Sigmoid colon (tissue), 7 donors: ENCODE results near the gene EMILIN2. TPM values are rescaled to one million over a fixed set of nuclear protein-coding genes. Genes with fewer than 3 reads are reported as not detected.

Source experiments
- DNase-seq: peaks from one replicate; pipeline ENCODE4 v3.0.0-alpha.2; 2019
- H3K27ac ChIP-seq, 4 donors: fragments of 200-600 bp; sonication (generic); one replicate each; pipeline ENCODE4 v1.5.1; 2016 to 2019; ENCODE audit warnings: mild to moderate bottlenecking in 1 of 4
- H3K27me3 ChIP-seq, 3 donors: fragments of 200-600 bp; sonication (generic); one replicate each; pipeline ENCODE4 v1.5.1; 2019; ENCODE audit warnings: mild to moderate bottlenecking in 1 of 3
- H3K36me3 ChIP-seq, 4 donors: fragments of 200-600 bp; sonication (generic); one replicate each; pipeline ENCODE4 v1.5.1; 2016 to 2019
- H3K4me1 ChIP-seq, 4 donors: fragments of 200-600 bp; sonication (generic); one replicate each; pipeline ENCODE4 v1.5.1; 2017 to 2019
- H3K4me3 ChIP-seq, 4 donors: fragments of 200-600 bp; sonication (generic); one replicate each; pipeline ENCODE4 v1.5.1; 2017 to 2019; ENCODE audit warnings: mild to moderate bottlenecking in 2 of 4, moderate library complexity in 1 of 4
- H3K9me3 ChIP-seq, 4 donors: fragments of 200-600 bp in 3 of 4; sonication (generic) in 3 of 4; one replicate each; pipeline versions ENCODE4 v1.5.1 to v1.6.1; 2013 to 2019
- EP300 ChIP-seq, 4 donors: sonication (generic); formaldehyde crosslinking; IDR thresholded peaks; one replicate each; pipeline ENCODE4 v1.6.1; 2017; ENCODE audit warnings: antibody characterized with exemption in 4 of 4
- POLR2A ChIP-seq, 2 donors: fragments of 450-650 bp; IDR thresholded peaks; one replicate each; pipeline ENCODE4 v1.6.1; 2016; ENCODE audit warnings: antibody characterized with exemption in 2 of 2, mild to moderate bottlenecking in 2 of 2, moderate library complexity in 2 of 2
- POLR2AphosphoS5 ChIP-seq, 4 donors: sonication (generic); formaldehyde crosslinking; IDR thresholded peaks; one replicate each; pipeline ENCODE4 v1.6.1; 2017; ENCODE audit warnings: antibody characterized with exemption in 4 of 4
- WGBS, 2 donors: extraction: QIAGEN DNeasy Blood & Tissue Kit; methylation state at CpG; one replicate each; pipeline ENCODE4 v1.1.7; 2013; 5-methylcytosine and 5-hydroxymethylcytosine counted together
- intact Hi-C: fragments of 100-400 bp; cut with DNase I; formaldehyde crosslinking; loops from one replicate; pipeline ENCODE4 v1.15.1; 2023
- polyA plus RNA-seq, 3 donors: library from polyadenylated mRNA; stranded (reverse); fragments of 200-250 nt; gene quantifications; one replicate each; pipeline ENCODE4 v1.2.3, GENCODE V29; 2013
- total RNA-seq, 4 donors: library from RNA; depleted of rRNA; stranded (reverse); fragments of >200 nt; gene quantifications; one replicate each; pipeline ENCODE4 v1.1.0, GENCODE V29; 2016
- TF ChIP-seq, protein P1 (sequence below), 4 experiments: fragments of 450-650 bp in 3 of 4; fragments of 200-600 bp in 1 of 4; IDR thresholded peaks; one replicate each; pipeline ENCODE4 v1.5.1; 2016 to 2019; ENCODE audit warnings: antibody characterized with exemption in 4 of 4, mild to moderate bottlenecking in 3 of 4, moderate library complexity in 2 of 4
- donor health status: healthy with polysubstance abuse.
- donor health status: Bipolar disorder and iron deficiency.
- donor health status: healthy.

The EMILIN2 gene
- total and polyA plus RNA-seq, 7 donors: 4.8 to 12.0 (median 9.5) TPM

DNA sequence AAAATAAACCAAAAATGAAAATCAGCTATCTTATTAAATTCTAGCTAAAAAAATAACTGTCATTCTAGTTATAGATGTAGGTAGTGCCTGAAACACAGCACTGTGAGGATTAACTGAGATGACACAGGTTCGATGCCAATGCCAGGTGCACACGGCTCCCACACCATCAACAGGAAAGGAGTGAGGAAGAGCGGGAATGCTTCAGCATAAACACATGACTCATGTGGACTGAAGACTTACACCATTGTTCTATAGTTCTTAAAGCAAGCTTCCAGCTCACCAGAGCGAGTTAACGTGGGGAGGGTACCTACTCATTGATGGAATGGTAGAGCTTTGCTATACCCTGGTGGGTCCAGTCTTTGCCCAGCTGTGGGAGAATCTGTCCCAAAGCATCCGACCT, 76.7 kb downstream of the EMILIN2 start:
- no peaks in the 10 kb centered on the region for H3K4me1 ChIP-seq
- intact Hi-C loops: no loop called here
- TF ChIP-seq POLR2AphosphoS5 (IDR thresholded peaks at IDR 0.05) (no peak), POLR2A (IDR thresholded peaks at IDR 0.05) (no peak), EP300 (IDR thresholded peaks at IDR 0.05) (no peak)
- TF ChIP-seq, protein P1, sequence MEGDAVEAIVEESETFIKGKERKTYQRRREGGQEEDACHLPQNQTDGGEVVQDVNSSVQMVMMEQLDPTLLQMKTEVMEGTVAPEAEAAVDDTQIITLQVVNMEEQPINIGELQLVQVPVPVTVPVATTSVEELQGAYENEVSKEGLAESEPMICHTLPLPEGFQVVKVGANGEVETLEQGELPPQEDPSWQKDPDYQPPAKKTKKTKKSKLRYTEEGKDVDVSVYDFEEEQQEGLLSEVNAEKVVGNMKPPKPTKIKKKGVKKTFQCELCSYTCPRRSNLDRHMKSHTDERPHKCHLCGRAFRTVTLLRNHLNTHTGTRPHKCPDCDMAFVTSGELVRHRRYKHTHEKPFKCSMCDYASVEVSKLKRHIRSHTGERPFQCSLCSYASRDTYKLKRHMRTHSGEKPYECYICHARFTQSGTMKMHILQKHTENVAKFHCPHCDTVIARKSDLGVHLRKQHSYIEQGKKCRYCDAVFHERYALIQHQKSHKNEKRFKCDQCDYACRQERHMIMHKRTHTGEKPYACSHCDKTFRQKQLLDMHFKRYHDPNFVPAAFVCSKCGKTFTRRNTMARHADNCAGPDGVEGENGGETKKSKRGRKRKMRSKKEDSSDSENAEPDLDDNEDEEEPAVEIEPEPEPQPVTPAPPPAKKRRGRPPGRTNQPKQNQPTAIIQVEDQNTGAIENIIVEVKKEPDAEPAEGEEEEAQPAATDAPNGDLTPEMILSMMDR (IDR thresholded peaks at IDR 0.05): no peak
- H3K4me3 ChIP-seq: no peak overlapping the region
- H3K9me3 ChIP-seq: no peaks in the 10 kb centered on the region
- no peak for DNase-seq
- peaks cover 30 to 100% (median 54%) of the 10 kb centered on the region in 4 donors for H3K36me3 ChIP-seq
- no peak overlapping the region for H3K27ac ChIP-seq
- H3K27me3 ChIP-seq: no peaks in the 10 kb centered on the region
- WGBS, 2 donors: 93 to 95% methylated on average over 6 of the region's 6 CpGs

DNA sequence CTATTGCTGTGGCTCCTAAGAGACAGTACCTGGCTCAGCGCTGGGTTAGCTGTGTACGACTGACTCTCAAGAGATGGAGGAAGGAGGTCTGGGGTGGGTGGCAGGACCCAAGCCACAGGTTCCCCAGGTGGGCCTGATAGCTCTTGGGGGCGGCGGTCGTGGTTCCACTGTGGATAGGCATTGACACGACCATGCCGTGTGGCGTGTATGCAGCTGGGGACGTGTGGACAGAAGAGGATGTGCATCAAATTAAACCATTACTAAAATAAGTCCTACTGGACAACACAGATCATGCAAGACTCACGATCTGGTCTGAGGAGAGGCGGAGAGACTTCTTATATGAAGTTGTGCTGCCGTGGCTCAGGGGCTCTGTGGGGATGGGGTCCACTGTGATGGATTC, 78.1 kb downstream of the EMILIN2 start:
- Histone ChIP-seq H3K27ac (no peak overlapping the region), H3K27me3 (no peaks in the 10 kb centered on the region), H3K36me3 (peaks cover 24 to 100% (median 47%) of the 10 kb centered on the region in 4 donors), H3K9me3 (no peaks in the 10 kb centered on the region), H3K4me3 (no peak overlapping the region), H3K4me1 (no peaks in the 10 kb centered on the region)
- TF ChIP-seq POLR2A (IDR thresholded peaks at IDR 0.05) (no peak), POLR2AphosphoS5 (IDR thresholded peaks at IDR 0.05) (no peak), EP300 (IDR thresholded peaks at IDR 0.05) (no peak)
- TF ChIP-seq, protein P1 (IDR thresholded peaks at IDR 0.05): no peak
- WGBS, 2 donors: 94% methylated on average over 12 of the region's 12 CpGs
- intact Hi-C loops: no loop called here
- DNase-seq: no peak

DNA sequence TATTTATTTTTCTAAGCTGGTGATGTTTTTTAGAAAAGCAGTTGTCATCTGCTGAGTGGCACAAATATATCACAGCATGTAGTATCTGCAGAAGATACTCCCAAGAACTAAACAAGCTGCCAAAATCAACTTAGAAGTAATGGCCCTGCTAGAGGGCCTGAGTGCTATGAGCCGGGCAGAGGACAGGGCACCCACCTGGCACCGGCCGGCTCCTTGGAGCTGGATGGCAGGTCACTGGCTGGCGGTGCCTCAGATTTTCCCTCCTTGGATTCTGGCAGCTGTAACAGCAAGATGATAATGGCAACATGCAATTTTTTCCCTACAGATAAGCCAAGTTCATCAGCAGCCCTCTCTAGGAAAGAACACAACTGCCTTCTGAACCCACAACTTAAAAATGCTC, 79.7 kb downstream of the EMILIN2 start:
- no peaks in the 10 kb centered on the region for H3K9me3 ChIP-seq
- no peaks in the 10 kb centered on the region for H3K4me1 ChIP-seq
- TF ChIP-seq, protein P1 (IDR thresholded peaks at IDR 0.05): no peak
- TF ChIP-seq EP300 (IDR thresholded peaks at IDR 0.05) (no peak), POLR2AphosphoS5 (IDR thresholded peaks at IDR 0.05) (no peak), POLR2A (IDR thresholded peaks at IDR 0.05) (no peak)
- 95 to 96% methylated on average over 4 of the region's 4 CpGs for WGBS, 2 donors
- no peaks in the 10 kb centered on the region for H3K27me3 ChIP-seq
- intact Hi-C loops: no loop called here
- no peak for DNase-seq
- no peak overlapping the region for H3K27ac ChIP-seq
- H3K4me3 ChIP-seq: no peak overlapping the region
- H3K36me3 ChIP-seq: peaks cover 17 to 100% (median 36%) of the 10 kb centered on the region in 4 donors

DNA sequence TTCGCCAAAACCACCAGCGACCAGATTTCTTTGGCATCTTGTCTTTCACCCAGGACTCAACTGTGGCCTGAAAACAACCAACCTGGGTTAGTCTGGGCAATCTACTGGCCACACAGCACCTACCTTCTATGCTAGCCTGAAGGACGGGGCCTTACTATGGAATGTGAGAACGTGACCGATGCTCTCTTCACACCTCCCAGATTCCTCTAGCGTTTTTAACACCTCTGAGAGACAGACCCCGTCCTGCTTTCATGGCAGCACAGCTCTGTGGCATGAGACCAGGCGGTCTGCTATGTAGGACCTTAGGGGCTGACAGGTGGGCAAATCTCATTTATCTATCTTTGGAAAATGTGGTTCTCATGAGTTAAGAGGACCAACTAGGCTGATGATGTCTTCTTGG, 80.9 kb downstream of the EMILIN2 start:
- H3K27ac ChIP-seq: no peak overlapping the region
- peaks cover 17 to 93% (median 36%) of the 10 kb centered on the region in 4 donors for H3K36me3 ChIP-seq
- H3K4me1 ChIP-seq: peaks cover 0 to 3% (median 0%) of the 10 kb centered on the region in 4 donors
- H3K4me3 ChIP-seq: no peak overlapping the region
- H3K27me3 ChIP-seq: no peaks in the 10 kb centered on the region
- H3K9me3 ChIP-seq: no peaks in the 10 kb centered on the region
- WGBS, 2 donors: 96% methylated on average over 8 of the region's 8 CpGs
- intact Hi-C loops: no loop called here
- DNase-seq: no peak
- TF ChIP-seq POLR2A (IDR thresholded peaks at IDR 0.05) (no peak), POLR2AphosphoS5 (IDR thresholded peaks at IDR 0.05) (no peak)

DNA sequence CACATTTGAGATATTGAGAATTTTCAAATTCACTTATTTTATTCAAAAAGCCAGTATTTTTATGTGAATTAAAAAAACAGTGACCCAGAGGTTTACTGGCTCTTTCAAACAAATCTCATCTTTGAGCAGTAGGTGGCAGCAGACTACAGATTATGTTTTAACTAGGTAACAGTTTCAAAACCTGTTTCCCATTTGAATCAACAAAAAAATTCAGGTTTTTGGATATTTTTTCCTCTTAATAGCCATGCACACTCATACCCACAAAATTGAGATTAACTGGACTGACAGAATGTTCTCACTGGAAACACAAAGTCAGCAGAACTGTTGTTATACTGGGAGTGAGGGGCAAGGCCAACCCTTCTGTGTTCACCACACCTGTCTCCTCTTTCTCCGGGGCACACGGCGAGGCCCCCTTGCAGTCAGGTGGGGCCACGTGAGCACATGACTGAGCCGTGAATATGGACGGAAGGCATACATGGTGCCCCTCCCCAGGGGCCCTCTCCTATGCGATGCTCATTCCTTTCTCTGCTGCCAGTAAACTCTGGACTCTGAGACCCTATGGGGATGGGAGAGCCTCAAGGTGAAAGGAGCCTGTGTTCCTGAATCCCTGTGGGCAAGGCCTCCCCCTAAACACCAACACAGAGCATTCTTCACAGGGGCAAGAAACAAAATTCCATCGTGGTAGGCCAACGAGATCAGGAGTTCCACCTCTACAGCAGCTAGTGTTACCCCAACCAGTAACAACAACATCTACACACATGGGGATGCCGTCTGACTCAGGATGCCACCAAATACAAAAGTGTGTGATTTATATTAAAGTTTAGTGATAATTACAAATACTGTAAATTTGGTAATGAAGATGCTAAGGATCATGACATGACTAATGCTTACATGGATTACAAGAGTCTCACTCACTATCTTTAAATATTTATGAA, 85.7 kb downstream of the EMILIN2 start:
- intact Hi-C loops: loop anchor here (1.0 to 5.0 kb wide), 4 partner anchors 131 to 315 kb away; partner anchors contain the start of gene MYL12A
- no peaks in the 10 kb centered on the region for H3K27me3 ChIP-seq
- WGBS, 2 donors: 49 to 58% methylated on average over 10 of the region's 10 CpGs
- TF ChIP-seq, protein P1 (IDR thresholded peaks at IDR 0.05): peak; percentile 57 to 79 (median 58)
- no peak for TF ChIP-seq EP300 (IDR thresholded peaks at IDR 0.05)
- H3K36me3 ChIP-seq: peaks cover 0 to 84% (median 19%) of the 10 kb centered on the region in 4 donors
- no peaks in the 10 kb centered on the region for H3K9me3 ChIP-seq
- no peak for DNase-seq
- no peak overlapping the region for H3K27ac ChIP-seq
- H3K4me3 ChIP-seq: no peak overlapping the region
- H3K4me1 ChIP-seq: peaks cover 0 to 12% (median 5%) of the 10 kb centered on the region in 4 donors
